Prostate gland (tissue), 2 donors: ENCODE data around the gene HDAC10.

Experiments used
- CTCF ChIP-seq, 4 experiments: fragments of 200-600 bp in 2 of 4; fragments of 450-650 bp in 2 of 4; sonication (generic) in 2 of 4; IDR thresholded peaks; 1 replicate in 3 of 4; 2 replicates in 1 of 4; pipeline ENCODE4 v1.5.1; 2016 to 2019; ENCODE audit warnings: antibody characterized with exemption in 4 of 4, mild to moderate bottlenecking in 2 of 4, moderate library complexity in 2 of 4
- POLR2A ChIP-seq: fragments of 450-650 bp; IDR thresholded peaks from one replicate; pipeline ENCODE4 v1.6.1; 2016; ENCODE audit warnings: antibody characterized with exemption, mild to moderate bottlenecking

- TF ChIP-seq POLR2A (no peak), CTCF (IDR thresholded peaks at IDR 0.05) (no peak)
Observed at GRCh38 chr22:50202130-50202666, 48.9 kb downstream of the HDAC10 start.
